Activated CD8-positive, alpha-beta memory T cell treated with anti-CD3 and anti-CD28 coated beads, Interleukin-2, amount 50 U/mL, for 24 hours (primary cell): ENCODE measurements around the gene USP36.

ENCODE experiments used
- DNase-seq: peaks from one replicate; pipeline ENCODE4 v3.0.0-alpha.2; 2020; ENCODE audit errors: extremely low read depth

The USP36 gene

DNA sequence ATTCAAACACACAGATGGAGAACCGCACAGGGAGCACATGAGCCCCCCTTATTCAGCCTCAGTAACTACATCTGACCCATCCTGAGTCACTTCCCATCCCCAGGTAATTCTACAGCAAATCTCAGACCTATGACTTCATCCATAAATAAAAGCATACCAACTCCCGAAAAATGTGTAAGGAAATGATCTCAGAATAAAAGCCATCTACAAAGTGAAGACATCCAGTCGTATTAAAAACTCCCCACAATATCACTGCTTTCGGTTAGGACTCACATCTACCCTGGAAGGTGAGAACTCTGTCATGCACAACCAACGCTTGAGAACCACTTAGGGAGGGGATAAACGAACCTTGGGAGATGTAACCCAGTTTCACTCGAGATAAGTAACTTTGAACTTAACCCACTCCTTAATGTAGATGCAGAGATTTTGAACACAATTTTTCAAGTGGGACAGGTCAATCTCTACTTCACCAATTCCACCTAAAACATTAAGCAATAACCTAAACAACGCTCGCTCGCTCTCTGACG, 1.3 kb downstream of the USP36 start:
- DNase-seq: no peak

- DNase-seq: no peak
These were observed 2.0 kb downstream of the USP36 start for GRCh38 chr17:78838574-78839005.

- no peak for DNase-seq
These were observed 4.1 kb downstream of the USP36 start for GRCh38 chr17:78836420-78837021.

- DNase-seq: no peak
These were observed 6.0 kb downstream of the USP36 start for GRCh38 chr17:78834571-78834970.

DNA sequence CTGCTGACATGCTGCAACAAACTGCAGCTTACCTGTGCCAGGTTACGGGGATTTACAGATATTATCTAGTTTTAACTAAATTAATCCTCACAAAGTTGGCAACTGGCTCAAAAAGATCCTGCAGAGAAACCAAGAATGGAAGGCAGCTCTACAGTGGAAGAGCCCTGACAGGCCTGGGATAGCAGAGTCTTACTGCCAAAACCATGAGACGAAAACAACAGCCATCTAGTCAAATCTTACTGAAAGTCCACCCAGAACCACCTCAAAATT, 8.1 kb downstream of the USP36 start:
- no peak for DNase-seq

DNA sequence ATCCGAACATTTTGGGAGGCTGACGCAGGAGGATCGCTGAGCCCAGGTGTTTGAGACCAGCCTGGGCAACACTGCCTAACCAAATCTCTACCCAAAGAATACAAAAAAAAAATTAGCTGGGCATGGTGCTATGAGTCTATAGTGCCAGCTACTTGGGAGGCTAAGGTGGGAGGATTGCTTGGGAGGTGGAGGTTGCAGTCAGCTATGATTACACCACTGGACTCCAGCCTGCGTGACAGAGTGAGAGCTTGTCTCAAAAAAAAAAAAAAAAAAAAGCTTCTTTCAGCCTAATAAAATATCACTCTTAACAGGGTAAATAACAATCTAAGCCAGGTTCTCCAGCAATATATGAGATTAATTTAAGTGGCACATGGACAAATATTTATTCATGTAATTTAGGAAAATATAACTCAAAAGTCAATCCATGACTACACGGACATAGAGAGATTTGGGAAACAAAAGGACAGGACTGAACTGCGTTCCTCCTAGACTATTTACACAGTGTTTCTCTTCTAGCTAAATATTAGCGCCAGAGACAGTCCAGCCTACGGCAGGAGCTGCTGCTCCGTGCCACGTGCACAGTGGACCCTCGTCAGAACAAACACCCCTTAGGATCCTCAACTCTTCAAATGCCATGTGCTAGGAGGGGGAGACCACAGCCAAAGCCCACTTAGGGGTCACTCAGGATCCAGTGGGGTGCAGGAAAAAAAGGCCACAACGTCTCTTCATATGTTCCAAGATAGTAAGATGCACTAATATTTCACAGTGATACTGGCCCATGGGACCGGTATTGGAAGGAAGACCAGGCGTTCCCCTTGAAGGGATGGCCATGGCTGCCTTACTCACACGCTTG, 8.7 kb downstream of the USP36 start:
- no peak for DNase-seq

DNA sequence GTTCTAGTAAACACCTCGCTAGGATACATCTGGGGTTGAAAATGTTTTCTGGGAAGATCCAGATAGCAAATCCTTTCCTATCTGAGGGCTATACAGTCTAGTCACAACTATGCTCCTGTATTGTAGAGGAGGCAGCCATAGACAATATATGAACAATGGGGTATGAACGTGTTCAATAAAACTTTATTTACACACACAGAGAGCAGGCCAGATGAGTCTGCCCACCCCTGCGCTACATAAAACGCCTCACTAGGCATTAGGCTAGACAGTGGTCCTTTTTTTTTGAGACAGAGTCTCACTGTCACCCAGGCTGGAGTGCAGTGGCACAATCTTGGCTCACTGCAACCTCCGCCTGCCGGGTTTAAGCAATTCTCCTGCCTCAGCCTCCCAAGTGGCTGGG, 11.1 kb downstream of the USP36 start:
- no peak for DNase-seq

- no peak for DNase-seq
These were observed 12.0 kb downstream of the USP36 start for GRCh38 chr17:78828470-78829185.

- DNase-seq: no peak
These were observed 13.6 kb downstream of the USP36 start for GRCh38 chr17:78826836-78827509.

DNA sequence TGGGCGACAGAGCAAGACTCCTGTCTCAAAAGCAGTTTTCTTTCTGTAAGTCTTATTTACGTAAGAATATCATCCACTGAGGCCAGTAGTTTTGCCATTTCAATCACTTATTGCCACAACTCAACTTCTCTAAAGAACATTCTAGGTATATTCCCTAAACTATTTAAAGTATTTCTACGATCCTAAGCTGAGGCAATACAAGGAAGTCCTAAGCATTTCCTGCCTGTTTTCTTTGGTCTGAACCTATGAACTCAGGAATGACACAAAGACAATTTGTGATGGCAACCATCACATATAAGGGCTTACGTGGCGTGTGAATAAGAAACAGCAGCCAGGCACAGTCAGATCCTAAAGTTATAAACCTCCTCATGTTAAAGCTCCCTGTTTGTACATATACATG, 14.2 kb downstream of the USP36 start:
- no peak for DNase-seq

DNA sequence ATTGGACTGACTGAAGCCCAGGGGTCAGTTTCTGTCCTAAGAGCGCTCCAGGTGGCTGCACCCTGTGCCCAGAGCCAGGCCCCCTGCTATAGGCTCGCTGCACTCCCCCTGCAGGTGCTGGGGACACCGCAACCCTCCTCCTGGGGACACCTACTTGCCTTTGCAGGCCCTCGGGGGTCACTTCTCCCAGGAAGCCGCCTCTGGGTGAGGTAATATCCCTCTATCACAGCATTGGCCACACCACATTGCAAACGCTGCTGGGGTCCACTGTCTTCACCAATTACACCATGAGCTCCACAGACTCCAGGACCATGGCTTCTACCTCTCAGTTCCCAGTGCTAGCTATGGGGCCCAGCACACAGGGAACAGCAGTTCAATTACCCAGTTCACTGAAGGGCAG, 14.9 kb downstream of the USP36 start:
- no peak for DNase-seq

GRCh38 chr17:78824240-78824639, 16.4 kb downstream of the USP36 start:
- no peak for DNase-seq

DNA sequence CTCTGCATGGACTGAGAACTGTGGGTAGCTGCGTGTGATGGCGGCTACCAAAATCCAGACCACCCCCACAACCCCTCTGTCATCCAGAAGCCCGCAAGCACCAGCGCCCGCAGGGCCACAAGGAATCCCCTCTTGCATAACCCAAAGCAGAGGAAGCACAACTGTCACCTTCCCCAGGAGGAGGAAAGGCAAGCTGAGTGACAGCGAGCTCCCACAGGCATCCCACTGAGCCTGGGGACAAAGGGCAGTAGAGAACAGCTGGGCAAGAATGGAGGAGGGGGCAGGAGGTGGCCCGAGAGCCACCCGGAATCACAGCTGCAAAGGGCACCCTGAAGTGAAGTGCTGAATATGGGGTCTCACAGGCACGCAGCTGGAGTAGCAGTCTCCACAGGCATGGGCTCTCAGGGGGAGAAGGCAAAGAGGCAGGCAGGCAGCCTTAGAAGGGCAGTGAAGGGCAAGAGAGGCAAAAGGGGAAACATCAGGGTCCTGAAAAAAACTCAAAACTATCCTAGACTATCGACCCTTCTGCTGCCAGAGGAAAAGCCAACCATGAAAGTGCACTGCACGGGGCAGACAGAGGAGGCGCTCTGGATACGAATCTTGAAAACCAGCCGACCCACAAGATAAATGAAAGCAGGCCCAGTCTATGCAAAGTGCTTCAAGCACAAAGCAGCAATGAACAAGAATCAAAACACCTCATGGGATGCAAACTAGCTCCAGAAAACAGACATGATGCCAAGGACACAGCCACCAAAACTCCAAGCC, 17.1 kb downstream of the USP36 start:
- DNase-seq: no peak

DNA sequence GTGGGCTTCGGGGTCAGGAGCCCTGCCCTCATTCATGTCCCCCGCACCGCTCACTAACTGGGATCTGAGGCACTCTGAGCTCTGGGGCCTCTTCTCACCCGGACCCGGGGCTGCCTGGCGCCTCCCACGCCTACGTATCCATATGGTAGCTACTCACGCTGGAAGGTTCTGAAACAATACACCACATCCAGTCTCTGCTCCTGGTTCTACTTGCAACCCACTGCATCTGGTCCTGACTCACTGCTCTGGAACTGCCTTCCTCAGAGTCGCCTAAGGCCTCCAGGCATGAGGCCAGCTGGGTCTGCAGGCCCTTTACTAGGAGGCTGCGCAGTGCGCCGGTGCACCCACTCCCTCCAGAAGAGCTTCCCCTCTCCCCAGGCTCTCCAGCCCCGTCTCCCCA, 18.1 kb downstream of the USP36 start:
- DNase-seq: no peak

GRCh38 chr17:78821961-78822360, 18.7 kb downstream of the USP36 start:
- no peak for DNase-seq

GRCh38 chr17:78820841-78821240, 19.8 kb downstream of the USP36 start:
- DNase-seq: no peak

GRCh38 chr17:78819806-78820792, 20.5 kb downstream of the USP36 start:
- no peak for DNase-seq

DNA sequence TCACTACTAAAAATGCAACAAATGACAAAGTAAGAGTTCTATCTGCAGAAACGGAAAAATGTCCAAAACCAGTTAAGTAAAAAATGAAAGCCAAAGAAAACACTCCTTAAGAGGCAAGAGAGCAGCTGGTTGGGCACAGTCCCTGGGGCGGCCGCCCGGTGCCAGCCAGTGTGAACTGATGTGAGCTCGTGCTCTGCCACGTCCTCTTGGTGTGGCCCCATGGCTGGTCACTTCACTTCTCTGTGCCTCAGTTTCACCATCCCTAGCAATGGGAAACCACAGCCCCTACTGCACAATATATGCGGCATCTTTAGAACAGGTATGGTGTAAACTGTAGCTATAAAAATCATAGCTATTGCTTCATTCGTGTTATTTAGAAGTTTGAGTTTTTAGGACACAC, 21.2 kb downstream of the USP36 start:
- DNase-seq: no peak

DNA sequence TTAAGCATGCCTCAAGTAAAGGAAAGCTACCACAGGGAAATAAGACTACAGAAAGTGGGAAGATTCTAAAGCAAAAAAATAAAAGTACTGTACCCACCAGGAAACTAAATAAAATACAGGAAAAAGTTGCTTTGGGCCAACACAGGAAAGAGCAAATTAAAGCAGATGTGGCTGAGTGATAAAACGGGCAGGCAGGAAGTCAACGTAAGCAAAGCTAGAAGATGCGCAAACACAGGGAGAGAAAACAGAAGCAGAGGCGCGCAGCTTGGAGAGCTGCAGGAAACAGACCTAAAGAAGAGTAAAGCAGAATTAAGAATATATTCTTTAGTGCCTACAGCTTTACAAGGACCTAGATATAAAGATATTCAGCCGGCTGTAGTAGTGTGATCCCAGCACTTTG, 21.7 kb downstream of the USP36 start:
- no peak for DNase-seq

- no peak for DNase-seq
These were observed 22.3 kb downstream of the USP36 start for GRCh38 chr17:78818152-78818846.
